B cell (primary cell): Measurements from ENCODE around the gene PRKCZ.

Experiments
- CTCF ChIP-seq: fragments of 200-600 bp; IDR thresholded peaks from one replicate; pipeline ENCODE4 v1.8.0; 2022; ENCODE audit warnings: antibody characterized with exemption, mild to moderate bottlenecking
- EZH2 ChIP-seq: IDR thresholded peaks from 2 replicates; pipeline ENCODE4 v1.6.1; 2012; ENCODE audit warnings: borderline replicate concordance, low read depth, mild to moderate bottlenecking, moderate library complexity, low read length; ENCODE audit not compliant: insufficient read depth, poor library complexity, severe bottlenecking

GRCh38 chr1:2157856-2158255 is 107.6 kb downstream of the PRKCZ start:
- TF ChIP-seq CTCF (no peak), EZH2 (no peak)
